Measurements from ENCODE around the gene GPANK1. TPM values are rescaled to one million over a fixed set of nuclear protein-coding genes. Genes with fewer than 3 reads are reported as not detected.

GPANK1 gene
- total RNA-seq, 1 donor from 2014 or later = 12.0 TPM

GRCh38 chr6:31702819-31703716 lies 38.3 kb upstream of the GPANK1 start, which contains the start of gene ABHD16A:
Gene ABHD16A, minus strand, starts transcription at chr6:31703324. Its CDS starts 43 bp downstream, at chr6:31703281.
- peak; percentile 32 for TF ChIP-seq CTCF (IDR thresholded peaks at IDR 0.05)
- DNase-seq (ENCODE audit: low spot score) = peak; percentile 98
- Mint-ChIP-seq H3K27ac (ENCODE audit: unreplicated experiment) (peak within 1 kb of the TSS; percentile 98), H3K9me3 (ENCODE audit: low read depth) (no peaks in the 10 kb centered on the region), H3K4me1 (ENCODE audit: low read depth) (peaks cover 26% of the 10 kb centered on the region), H3K4me3 (ENCODE audit: unreplicated experiment) (peak within 1 kb of the TSS; percentile 99), H3K27me3 (ENCODE audit: low read depth) (no peaks in the 10 kb centered on the region), H3K36me3 (ENCODE audit: low read depth) (no peaks in the 10 kb centered on the region)

GRCh38 chr6:31702405-31702818 lies 37.6 kb upstream of the GPANK1 start:
- no peaks in the 10 kb centered on the region for H3K9me3 Mint-ChIP-seq (ENCODE audit: low read depth)
- DNase-seq (ENCODE audit: low spot score) = no peak
- H3K27ac Mint-ChIP-seq (ENCODE audit: unreplicated experiment) = peak overlapping the region; percentile 98
- H3K4me3 Mint-ChIP-seq (ENCODE audit: unreplicated experiment) = peak overlapping the region; percentile 99
- peaks cover 26% of the 10 kb centered on the region for H3K4me1 Mint-ChIP-seq (ENCODE audit: low read depth)
- H3K27me3 Mint-ChIP-seq (ENCODE audit: low read depth) = no peaks in the 10 kb centered on the region
- TF ChIP-seq CTCF (IDR thresholded peaks at IDR 0.05) = no peak
- H3K36me3 Mint-ChIP-seq (ENCODE audit: low read depth) = peaks cover 2% of the 10 kb centered on the region

DNA sequence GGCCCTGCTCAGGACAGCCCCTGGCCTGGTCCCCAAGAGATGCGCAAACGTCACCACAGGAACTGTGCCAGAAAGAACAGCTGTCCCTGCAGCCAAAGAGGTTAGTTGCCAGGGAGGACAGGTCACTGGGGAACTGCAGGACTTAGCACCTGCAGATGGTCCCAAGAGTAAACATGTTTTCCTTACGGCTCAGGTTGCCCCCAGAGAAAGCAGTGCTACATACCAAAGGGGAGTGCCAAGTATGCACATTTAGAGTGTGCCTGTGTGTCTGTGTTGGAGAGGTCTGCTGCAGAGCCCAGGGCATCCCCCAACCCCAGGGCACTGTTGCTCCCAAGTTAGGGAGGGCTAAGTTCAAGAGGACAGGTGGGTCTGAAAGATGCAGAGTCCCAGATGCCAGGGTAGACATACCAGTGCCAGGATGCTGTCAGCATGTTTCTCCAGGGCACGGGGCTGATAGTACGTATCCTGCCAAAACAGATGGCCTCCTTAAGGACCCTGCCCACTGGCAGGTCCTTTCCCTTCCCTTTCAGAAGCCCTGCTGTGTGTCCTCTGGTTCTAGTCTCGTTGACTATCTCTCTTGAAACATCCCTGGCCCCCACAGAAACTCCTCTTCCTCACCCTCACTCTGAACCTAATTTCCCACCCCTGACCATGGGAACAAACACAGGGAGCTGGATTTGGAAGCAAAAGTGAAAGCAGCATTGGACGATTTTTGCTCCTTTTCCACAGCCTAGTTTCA lies 37.0 kb upstream of the GPANK1 start:
- peak overlapping the region; percentile 98 for H3K27ac Mint-ChIP-seq (ENCODE audit: unreplicated experiment)
- H3K9me3 Mint-ChIP-seq (ENCODE audit: low read depth) = no peaks in the 10 kb centered on the region
- H3K4me1 Mint-ChIP-seq (ENCODE audit: low read depth) = peaks cover 26% of the 10 kb centered on the region
- TF ChIP-seq CTCF (IDR thresholded peaks at IDR 0.05) = no peak
- DNase-seq (ENCODE audit: low spot score) = no peak
- no peaks in the 10 kb centered on the region for H3K27me3 Mint-ChIP-seq (ENCODE audit: low read depth)
- H3K4me3 Mint-ChIP-seq (ENCODE audit: unreplicated experiment) = peak overlapping the region; percentile 99
- peaks cover 2% of the 10 kb centered on the region for H3K36me3 Mint-ChIP-seq (ENCODE audit: low read depth)

GRCh38 chr6:31700740-31701401 lies 36.1 kb upstream of the GPANK1 start:
- H3K4me3 Mint-ChIP-seq (ENCODE audit: unreplicated experiment) = peak overlapping the region; percentile 3

More at GRCh38 chr6:31700740-31701401, 36.1 kb upstream of the GPANK1 start:
- TF ChIP-seq CTCF (IDR thresholded peaks at IDR 0.05) = no peak
- no peaks in the 10 kb centered on the region for H3K9me3 Mint-ChIP-seq (ENCODE audit: low read depth)
- H3K27ac Mint-ChIP-seq (ENCODE audit: unreplicated experiment) = peak overlapping the region; percentile 70
- peaks cover 5% of the 10 kb centered on the region for H3K36me3 Mint-ChIP-seq (ENCODE audit: low read depth)
- H3K4me1 Mint-ChIP-seq (ENCODE audit: low read depth) = peaks cover 26% of the 10 kb centered on the region
- no peaks in the 10 kb centered on the region for H3K27me3 Mint-ChIP-seq (ENCODE audit: low read depth)
- no peak for DNase-seq (ENCODE audit: low spot score)
